WTC11 (cell line): ENCODE results near the gene GRM4. TPM values are rescaled to one million over a fixed set of nuclear protein-coding genes. Genes with fewer than 3 reads are reported as not detected.

ENCODE experiments used
- ATAC-seq: fragments of 200-7000 bp; cut with Tn5 transposase; 2 replicates; pipeline ENCODE4 v1.10.0; 2021; ENCODE audit warnings: mild to moderate bottlenecking, moderate library complexity
- CTCF ChIA-PET: fragments of 300-600 bp; sonication (Branson Sonifier 250); formaldehyde crosslinking; loops from one replicate; lab custom pipeline; 2021; ENCODE audit warnings: antibody characterized with exemption; lab: Charles Lee
- POLR2A ChIA-PET: fragments of 350-600 bp; sonication (Branson Sonifier 250); formaldehyde crosslinking; loops from one replicate; lab custom pipeline; 2021; ENCODE audit warnings: antibody characterized with exemption; lab: Charles Lee
- DNase-seq: peaks from one replicate; pipeline ENCODE4 v3.0.0; 2021; ENCODE audit warnings: low spot score
- H3K27ac Mint-ChIP-seq: 2 replicates; pipeline ENCODE4 v1.8.0; 2021; ENCODE audit warnings: mixed read lengths
- H3K27me3 Mint-ChIP-seq: 2 replicates; pipeline ENCODE4 v1.8.0; 2021; ENCODE audit warnings: low read depth, mild to moderate bottlenecking, moderate library complexity, mixed read lengths
- H3K36me3 Mint-ChIP-seq: 2 replicates; pipeline ENCODE4 v1.8.0; 2021; ENCODE audit warnings: mixed read lengths
- H3K4me1 Mint-ChIP-seq: 2 replicates; pipeline ENCODE4 v1.8.0; 2022; ENCODE audit warnings: mixed read lengths
- H3K4me3 Mint-ChIP-seq: 2 replicates; pipeline ENCODE4 v1.8.0; 2021; ENCODE audit warnings: mild to moderate bottlenecking, moderate library complexity, mixed read lengths
- H3K9me3 Mint-ChIP-seq: 2 replicates; pipeline ENCODE4 v1.8.0; 2021; ENCODE audit warnings: mixed read lengths
- FOXJ3 ChIP-seq: sonication (generic); formaldehyde crosslinking; IDR thresholded peaks from 2 replicates; pipeline ENCODE4 v1.9.0; 2021; ENCODE audit warnings: missing genetic modification reagents, mild to moderate bottlenecking, borderline replicate concordance
- GABPB1 ChIP-seq: sonication (generic); formaldehyde crosslinking; IDR thresholded peaks from 2 replicates; pipeline ENCODE4 v1.8.1; 2023; ENCODE audit warnings: mild to moderate bottlenecking, missing genetic modification reagents
- KAT7 ChIP-seq: sonication (generic); formaldehyde crosslinking; IDR thresholded peaks from 2 replicates; pipeline ENCODE4 v1.8.1; 2023; ENCODE audit warnings: missing genetic modification reagents, mild to moderate bottlenecking, borderline replicate concordance
- NFYB ChIP-seq: sonication (generic); formaldehyde crosslinking; conservative IDR thresholded peaks from 2 replicates; pipeline ENCODE4 v1.8.0; 2022; ENCODE audit warnings: low read depth, missing genetic modification reagents
- NR1H2 ChIP-seq: sonication (generic); formaldehyde crosslinking; IDR thresholded peaks from 2 replicates; pipeline ENCODE4 v1.9.0; 2021; ENCODE audit warnings: mild to moderate bottlenecking, moderate library complexity, missing genetic modification reagents
- NR3C1 ChIP-seq: sonication (generic); formaldehyde crosslinking; conservative IDR thresholded peaks from 2 replicates; pipeline ENCODE4 v1.8.1; 2023; ENCODE audit warnings: low read depth, mild to moderate bottlenecking, missing genetic modification reagents
- SP1 ChIP-seq: sonication (generic); formaldehyde crosslinking; conservative IDR thresholded peaks from 2 replicates; pipeline ENCODE4 v1.8.1; 2022; ENCODE audit warnings: missing genetic modification reagents
- TCF7 ChIP-seq: sonication (generic); formaldehyde crosslinking; IDR thresholded peaks from 2 replicates; pipeline ENCODE4 v1.8.0; 2022; ENCODE audit warnings: mild to moderate bottlenecking, low read depth, missing genetic modification reagents, moderate library complexity
- TEAD1 ChIP-seq: sonication (generic); formaldehyde crosslinking; IDR thresholded peaks from 2 replicates; pipeline ENCODE4 v1.8.0; 2022; ENCODE audit warnings: mild to moderate bottlenecking, missing genetic modification reagents
- TEAD4 ChIP-seq: sonication (generic); formaldehyde crosslinking; IDR thresholded peaks from 2 replicates; pipeline ENCODE4 v1.8.0; 2022; ENCODE audit warnings: mild to moderate bottlenecking, missing genetic modification reagents
- ZNF121 ChIP-seq: sonication (generic); formaldehyde crosslinking; IDR thresholded peaks from 2 replicates; pipeline ENCODE4 v1.8.0; 2023; ENCODE audit warnings: missing genetic modification reagents
- ZNF532 ChIP-seq: fragments of 250-450 bp; sonication (Bioruptor Pico); IDR thresholded peaks from 2 replicates; pipeline ENCODE4 v1.9.0; 2021; ENCODE audit warnings: mild to moderate bottlenecking, borderline replicate concordance
- total RNA-seq: library from RNA; stranded (reverse); gene quantifications from 3 replicates; pipeline ENCODE4 v1.2.3, GENCODE V29; 2021
- TF ChIP-seq, protein P1 (sequence below): fragments of 250-450 bp; sonication (Bioruptor Pico); IDR thresholded peaks from 2 replicates; pipeline ENCODE4 v1.9.0; 2021; ENCODE audit warnings: moderate library complexity, mild to moderate bottlenecking, inconsistent platforms, borderline replicate concordance
- TF ChIP-seq, protein P2 (sequence below): fragments of 250-450 bp; sonication (Bioruptor Pico); IDR thresholded peaks from 2 replicates; pipeline ENCODE4 v2.1.2; 2022; ENCODE audit warnings: mild to moderate bottlenecking, moderate library complexity
- TF ChIP-seq, protein P3 (sequence below): sonication (generic); formaldehyde crosslinking; IDR thresholded peaks from 2 replicates; pipeline ENCODE4 v1.8.1; 2023; ENCODE audit warnings: mild to moderate bottlenecking, missing genetic modification reagents
- TF ChIP-seq, protein P4 (sequence below): sonication (generic); formaldehyde crosslinking; IDR thresholded peaks from 2 replicates; pipeline ENCODE4 v1.8.1; 2023; ENCODE audit warnings: mild to moderate bottlenecking, moderate library complexity, missing genetic modification reagents
- TF ChIP-seq, protein P5 (sequence below): sonication (generic); formaldehyde crosslinking; IDR thresholded peaks from 2 replicates; pipeline ENCODE4 v1.8.0; 2023; ENCODE audit warnings: missing genetic modification reagents

The GRM4 gene
- total RNA-seq, 1 experiment from 2014 or later: 34.5 TPM

DNA sequence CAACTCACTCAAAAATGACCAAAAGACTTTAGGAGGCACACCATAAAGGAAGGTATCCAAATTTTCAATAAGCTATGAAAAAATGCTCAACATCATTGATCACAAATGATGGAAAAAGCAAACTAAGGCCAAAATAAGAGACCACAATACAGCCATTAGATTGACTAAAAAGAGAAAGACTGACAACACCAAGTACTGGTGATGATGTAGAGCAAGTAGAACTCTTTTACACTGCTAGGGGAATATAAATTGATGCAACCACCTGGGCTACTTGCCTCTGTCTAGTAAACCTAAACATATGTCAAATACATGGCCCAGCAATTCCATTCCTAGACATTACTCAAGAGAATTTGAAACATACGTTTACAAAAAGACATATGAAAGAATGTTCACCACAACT, 148.6 kb downstream of the GRM4 start:
- H3K27me3 Mint-ChIP-seq: peaks cover 55% of the 10 kb centered on the region
- peaks cover 17% of the 10 kb centered on the region for H3K9me3 Mint-ChIP-seq
- H3K4me1 Mint-ChIP-seq: peaks cover 11% of the 10 kb centered on the region
- ChIA-PET CTCF (no interaction called here), POLR2A (no interaction called here)
- DNase-seq (no peak), ATAC-seq (no peak)
- H3K36me3 Mint-ChIP-seq: no peaks in the 10 kb centered on the region
- H3K27ac Mint-ChIP-seq: no peak overlapping the region
- H3K4me3 Mint-ChIP-seq: no peak overlapping the region
- TF ChIP-seq ZNF532 (CRISPR knock-in tag) (no peak), NR3C1 (no peak), NFYB (CRISPR knock-in tag) (no peak), KAT7 (no peak), SP1 (CRISPR knock-in tag) (no peak), TEAD4 (CRISPR knock-in tag) (no peak), TCF7 (no peak), FOXJ3 (CRISPR knock-in tag) (no peak), NR1H2 (CRISPR knock-in tag) (no peak), TEAD1 (CRISPR knock-in tag) (no peak), ZNF121 (CRISPR knock-in tag) (no peak), GABPB1 (CRISPR knock-in tag) (no peak)
- TF ChIP-seq, protein P1, sequence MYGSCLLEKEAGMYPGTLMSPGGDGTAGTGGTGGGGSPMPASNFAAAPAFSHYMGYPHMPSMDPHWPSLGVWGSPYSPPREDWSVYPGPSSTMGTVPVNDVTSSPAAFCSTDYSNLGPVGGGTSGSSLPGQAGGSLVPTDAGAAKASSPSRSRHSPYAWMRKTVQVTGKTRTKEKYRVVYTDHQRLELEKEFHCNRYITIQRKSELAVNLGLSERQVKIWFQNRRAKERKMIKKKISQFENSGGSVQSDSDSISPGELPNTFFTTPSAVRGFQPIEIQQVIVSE (CRISPR knock-in tag): no peak
- TF ChIP-seq, protein P2, sequence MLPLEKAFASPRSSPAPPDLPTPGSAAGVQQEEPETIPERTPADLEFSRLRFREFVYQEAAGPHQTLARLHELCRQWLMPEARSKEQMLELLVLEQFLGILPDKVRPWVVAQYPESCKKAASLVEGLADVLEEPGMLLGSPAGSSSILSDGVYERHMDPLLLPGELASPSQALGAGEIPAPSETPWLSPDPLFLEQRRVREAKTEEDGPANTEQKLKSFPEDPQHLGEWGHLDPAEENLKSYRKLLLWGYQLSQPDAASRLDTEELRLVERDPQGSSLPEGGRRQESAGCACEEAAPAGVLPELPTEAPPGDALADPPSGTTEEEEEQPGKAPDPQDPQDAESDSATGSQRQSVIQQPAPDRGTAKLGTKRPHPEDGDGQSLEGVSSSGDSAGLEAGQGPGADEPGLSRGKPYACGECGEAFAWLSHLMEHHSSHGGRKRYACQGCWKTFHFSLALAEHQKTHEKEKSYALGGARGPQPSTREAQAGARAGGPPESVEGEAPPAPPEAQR (CRISPR knock-in tag): no peak
- TF ChIP-seq, protein P3, sequence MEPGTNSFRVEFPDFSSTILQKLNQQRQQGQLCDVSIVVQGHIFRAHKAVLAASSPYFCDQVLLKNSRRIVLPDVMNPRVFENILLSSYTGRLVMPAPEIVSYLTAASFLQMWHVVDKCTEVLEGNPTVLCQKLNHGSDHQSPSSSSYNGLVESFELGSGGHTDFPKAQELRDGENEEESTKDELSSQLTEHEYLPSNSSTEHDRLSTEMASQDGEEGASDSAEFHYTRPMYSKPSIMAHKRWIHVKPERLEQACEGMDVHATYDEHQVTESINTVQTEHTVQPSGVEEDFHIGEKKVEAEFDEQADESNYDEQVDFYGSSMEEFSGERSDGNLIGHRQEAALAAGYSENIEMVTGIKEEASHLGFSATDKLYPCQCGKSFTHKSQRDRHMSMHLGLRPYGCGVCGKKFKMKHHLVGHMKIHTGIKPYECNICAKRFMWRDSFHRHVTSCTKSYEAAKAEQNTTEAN (CRISPR knock-in tag): no peak
- TF ChIP-seq, protein P4, sequence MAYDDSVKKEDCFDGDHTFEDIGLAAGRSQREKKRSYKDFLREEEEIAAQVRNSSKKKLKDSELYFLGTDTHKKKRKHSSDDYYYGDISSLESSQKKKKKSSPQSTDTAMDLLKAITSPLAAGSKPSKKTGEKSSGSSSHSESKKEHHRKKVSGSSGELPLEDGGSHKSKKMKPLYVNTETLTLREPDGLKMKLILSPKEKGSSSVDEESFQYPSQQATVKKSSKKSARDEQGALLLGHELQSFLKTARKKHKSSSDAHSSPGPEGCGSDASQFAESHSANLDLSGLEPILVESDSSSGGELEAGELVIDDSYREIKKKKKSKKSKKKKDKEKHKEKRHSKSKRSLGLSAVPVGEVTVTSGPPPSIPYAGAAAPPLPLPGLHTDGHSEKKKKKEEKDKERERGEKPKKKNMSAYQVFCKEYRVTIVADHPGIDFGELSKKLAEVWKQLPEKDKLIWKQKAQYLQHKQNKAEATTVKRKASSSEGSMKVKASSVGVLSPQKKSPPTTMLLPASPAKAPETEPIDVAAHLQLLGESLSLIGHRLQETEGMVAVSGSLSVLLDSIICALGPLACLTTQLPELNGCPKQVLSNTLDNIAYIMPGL (CRISPR knock-in tag): no peak
- TF ChIP-seq, protein P5, sequence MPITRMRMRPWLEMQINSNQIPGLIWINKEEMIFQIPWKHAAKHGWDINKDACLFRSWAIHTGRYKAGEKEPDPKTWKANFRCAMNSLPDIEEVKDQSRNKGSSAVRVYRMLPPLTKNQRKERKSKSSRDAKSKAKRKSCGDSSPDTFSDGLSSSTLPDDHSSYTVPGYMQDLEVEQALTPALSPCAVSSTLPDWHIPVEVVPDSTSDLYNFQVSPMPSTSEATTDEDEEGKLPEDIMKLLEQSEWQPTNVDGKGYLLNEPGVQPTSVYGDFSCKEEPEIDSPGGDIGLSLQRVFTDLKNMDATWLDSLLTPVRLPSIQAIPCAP (CRISPR knock-in tag): no peak
